Fibroblast of the conjunctiva (primary cell): Measurements from ENCODE around the gene PTPRD.

ENCODE experiments used
- DNase-seq: peaks from one replicate; pipeline ENCODE4 v3.0.0-alpha.2; 2010; ENCODE audit warnings: low read depth

PTPRD gene

DNA sequence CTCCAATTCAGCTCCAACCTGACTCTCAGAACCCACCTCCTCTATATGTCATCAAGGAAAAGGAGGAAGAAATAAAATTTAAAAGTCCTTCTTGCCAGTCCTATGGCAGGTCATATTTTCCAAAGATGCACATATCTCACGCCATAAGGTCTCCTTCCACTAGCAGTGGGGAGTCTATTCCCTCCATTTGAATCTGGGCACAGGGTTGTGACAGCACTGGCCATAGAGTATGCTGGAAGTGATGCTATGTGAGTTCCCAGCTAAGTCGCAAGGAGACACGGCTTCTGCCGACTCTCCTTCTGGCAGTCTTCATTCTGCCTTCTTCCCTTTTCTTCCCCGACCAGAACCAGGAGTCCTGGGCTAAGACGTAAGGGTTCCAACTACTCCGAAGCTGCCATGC, 1929.3 kb downstream of the PTPRD start:
- no peak for DNase-seq

GRCh38 chr9:8680658-8681057, 1932.1 kb downstream of the PTPRD start:
- no peak for DNase-seq

- no peak for DNase-seq
Measured at GRCh38 chr9:8680157-8680556, 1932.6 kb downstream of the PTPRD start.

- no peak for DNase-seq
Measured at GRCh38 chr9:8679371-8679822, 1933.4 kb downstream of the PTPRD start.

GRCh38 chr9:8677741-8678140, 1935.1 kb downstream of the PTPRD start:
- DNase-seq, result no peak

DNA sequence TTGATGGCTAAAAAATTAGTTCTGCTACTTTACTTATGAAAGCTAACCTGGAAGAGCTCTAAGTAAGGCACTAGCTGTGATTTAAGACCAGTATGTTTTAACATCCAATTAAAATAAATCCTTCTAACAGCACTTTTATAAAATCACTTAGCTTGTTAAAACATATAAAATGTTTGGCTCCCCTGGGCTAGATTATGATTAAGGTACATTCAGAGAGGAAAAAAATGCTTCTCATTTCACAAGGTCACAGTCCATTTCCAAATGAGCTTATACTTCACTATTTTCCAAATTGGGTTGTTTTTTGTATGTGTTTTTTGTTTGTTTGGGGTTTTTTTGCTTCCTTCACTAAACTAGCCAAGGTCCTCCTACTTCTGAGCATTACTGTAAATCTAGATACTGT, 1938.3 kb downstream of the PTPRD start:
- DNase-seq, result no peak

DNA sequence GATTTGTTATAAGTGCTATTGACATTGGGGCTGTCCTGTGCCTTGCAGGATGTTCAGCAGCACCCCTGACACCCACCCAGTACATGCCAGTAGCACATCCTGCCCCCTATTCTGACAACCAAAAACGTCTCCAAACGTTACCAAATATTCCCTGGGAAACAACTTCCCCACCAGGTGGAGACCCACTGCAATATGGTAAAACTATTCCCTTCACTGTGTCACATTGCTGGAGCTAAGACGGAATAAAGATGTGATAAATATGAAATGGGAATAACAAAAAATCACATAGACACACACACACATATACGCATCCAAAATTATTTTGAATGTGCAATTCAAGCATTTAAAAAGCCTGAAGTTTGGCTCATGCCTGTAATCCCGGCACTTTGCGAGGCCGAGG, 1939.0 kb downstream of the PTPRD start:
- DNase-seq, result no peak

DNA sequence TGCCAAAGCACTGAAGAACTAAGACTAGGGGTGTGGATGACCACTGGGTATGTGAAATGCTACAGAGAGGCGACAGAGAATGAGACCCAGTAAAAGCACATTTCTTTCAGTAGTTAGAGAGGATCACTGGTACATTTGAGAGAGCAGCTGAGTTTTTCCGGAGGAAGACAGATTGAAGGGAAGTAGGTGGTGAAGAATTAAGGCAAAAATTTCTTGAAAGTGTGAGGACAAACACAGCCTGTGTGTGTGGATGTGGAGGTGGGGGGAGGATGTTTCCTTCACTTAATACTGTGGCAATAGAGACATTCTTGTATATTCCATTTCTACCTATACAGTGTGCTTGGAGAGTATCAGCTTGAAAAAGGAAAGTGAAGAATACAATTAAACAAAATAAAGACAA, 1942.1 kb downstream of the PTPRD start:
- no peak for DNase-seq

DNA sequence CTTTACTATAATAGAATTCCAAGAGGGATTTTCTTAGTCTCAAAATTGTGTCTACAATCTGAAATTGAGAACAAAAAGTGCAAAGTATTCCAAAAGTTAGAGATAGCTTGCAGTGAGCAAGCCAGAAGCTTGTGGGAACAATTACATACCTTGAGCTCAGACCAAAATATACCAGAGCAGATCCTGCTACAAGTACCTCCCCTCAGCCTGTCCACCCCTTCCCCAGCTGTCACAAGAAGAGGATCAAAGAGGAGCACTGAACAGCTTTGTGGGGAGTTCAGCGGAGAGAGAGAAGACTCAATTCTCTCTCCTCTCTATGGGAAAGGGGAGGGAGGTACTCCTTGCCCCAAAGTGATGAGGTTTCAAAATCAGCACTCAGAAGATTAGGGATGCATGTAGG, 1944.1 kb downstream of the PTPRD start:
- no peak for DNase-seq

- no peak for DNase-seq
Measured at GRCh38 chr9:8668231-8668630, 1944.6 kb downstream of the PTPRD start.

- no peak for DNase-seq
Measured at GRCh38 chr9:8666060-8666459, 1946.7 kb downstream of the PTPRD start.

DNA sequence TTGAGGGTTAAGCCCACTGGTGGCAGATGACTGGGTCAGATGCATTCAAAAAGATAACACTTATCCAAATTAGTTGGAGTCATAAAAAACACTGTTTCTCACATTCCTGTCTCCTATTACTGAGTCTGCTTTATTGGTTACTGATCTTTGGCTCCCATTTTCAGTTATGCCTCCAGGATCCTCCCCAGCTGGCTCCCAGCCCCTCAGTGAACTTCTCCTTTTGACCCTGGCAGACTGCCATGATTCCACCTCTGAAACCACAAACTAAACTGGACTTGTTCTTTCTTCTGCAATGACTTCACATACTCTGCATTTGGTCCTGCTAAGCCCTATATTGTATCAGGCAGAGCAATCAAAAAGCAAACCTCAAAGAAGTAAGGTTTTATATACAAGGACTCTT, 1952.4 kb downstream of the PTPRD start:
- DNase-seq, result peak; percentile 49

GRCh38 chr9:8659108-8659507, 1953.7 kb downstream of the PTPRD start:
- DNase-seq, result no peak

DNA sequence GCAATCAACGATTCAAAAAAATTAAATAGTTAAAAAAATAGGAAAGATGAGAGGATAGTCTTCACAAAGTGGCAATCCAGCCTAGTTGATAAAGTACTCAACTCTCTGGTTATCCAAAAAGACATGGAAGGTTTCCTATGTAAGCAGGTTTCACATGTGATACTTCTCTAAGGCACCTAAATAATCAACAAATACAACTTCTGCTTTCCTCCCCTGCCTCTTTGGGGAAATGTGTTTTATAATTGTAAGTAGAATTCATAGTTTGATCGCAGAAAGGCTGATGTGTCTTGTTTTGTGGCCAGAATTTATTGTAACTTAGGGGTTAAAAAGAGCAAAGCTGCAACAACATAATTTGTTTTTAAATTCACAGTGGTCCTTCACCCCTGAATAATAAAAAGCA, 1957.7 kb downstream of the PTPRD start:
- DNase-seq, result no peak

DNA sequence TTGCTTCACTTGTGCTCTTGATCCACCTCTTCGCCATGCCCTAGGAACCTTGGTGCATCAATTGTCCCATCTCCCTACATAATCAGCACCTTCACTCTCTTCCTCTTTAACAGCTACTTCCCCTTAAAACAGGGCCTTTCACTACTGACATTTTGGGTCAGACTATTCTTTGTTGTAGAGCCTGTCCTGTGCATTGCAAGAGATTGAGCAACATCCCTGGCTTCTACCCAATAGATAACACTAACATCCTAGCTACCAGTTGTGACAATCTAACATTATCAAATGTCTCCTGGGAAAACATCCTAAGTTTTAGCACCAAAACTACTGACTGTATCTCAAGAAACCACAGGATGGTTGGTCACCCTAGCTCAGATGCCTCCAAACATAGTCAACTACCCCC, 1958.9 kb downstream of the PTPRD start:
- no peak for DNase-seq

DNA sequence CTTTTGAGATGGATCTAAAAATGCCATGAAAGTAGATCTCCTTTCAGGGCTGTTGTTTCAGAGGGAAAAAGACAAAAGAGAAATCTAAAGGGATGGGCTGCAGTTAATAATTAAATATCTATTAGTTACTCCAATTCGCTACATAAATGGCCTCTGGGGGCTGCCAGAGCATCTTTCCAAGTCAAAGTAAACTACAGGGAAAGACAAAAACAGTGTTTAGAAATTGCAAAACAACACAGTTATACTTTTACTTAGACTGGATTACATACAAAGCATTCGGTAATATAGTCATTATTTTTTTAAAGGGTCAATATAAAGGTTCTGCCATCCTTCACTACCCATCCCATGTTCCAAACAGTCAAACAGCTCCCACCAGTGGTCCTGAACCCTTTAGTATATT, 1959.7 kb downstream of the PTPRD start:
- no peak for DNase-seq

GRCh38 chr9:8652255-8652654, 1960.5 kb downstream of the PTPRD start:
- no peak for DNase-seq

GRCh38 chr9:8651846-8652215, 1961.0 kb downstream of the PTPRD start:
- DNase-seq, result no peak

DNA sequence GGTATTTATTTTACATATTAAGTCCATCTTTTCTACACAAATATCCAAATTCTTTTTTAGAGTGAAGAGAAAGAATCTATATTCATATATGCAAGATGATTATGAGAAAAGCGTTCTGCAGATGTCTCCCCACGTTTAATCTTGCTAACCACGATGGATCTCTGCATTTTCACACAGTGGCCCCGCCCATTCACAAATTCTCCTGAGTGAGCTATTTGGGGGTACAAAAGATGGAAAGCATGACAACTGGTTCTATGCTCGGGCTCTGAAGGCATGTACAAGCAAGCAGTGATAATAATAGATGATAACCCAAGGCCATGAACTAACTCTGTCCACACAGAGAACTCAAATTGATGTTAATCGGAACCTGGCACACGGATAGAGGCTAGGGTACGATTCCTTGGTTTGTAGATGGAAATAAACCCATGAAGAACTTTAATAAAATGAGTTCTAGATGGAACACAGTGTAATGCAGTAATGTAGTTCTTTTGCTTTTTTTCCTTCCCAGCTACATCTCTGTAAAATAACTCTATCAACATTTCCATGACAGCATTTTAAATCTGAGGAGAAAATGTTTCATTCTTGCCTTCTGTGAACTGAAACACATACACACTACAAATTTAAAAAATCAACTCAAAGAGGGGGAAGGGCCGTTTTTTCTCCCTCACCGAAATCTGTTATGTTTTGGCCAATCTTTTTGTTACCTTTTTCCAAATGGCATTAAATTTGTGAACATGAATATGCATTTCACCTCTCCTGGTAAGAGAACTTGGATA, 1961.5 kb downstream of the PTPRD start:
- no peak for DNase-seq

- DNase-seq, result no peak
Measured at GRCh38 chr9:8649807-8650206, 1963.0 kb downstream of the PTPRD start.

DNA sequence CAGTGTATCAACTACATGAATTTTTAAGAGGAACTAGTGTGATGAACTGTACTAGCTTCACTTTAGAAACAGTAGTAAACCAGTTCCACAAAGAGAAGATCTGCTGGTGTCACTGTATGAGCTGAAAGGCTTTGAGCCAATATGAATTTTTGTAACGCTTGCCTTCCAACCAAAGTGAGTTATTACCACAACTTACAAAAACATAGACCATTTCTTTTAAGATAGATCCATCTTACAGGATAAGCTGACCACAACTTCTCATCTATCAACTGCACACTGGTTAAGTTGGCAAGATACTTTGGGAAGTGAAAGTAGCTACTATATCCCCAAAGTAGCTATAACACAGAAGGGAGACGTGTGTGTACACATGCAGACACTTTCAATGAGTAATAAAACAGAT, 1963.6 kb downstream of the PTPRD start:
- no peak for DNase-seq

DNA sequence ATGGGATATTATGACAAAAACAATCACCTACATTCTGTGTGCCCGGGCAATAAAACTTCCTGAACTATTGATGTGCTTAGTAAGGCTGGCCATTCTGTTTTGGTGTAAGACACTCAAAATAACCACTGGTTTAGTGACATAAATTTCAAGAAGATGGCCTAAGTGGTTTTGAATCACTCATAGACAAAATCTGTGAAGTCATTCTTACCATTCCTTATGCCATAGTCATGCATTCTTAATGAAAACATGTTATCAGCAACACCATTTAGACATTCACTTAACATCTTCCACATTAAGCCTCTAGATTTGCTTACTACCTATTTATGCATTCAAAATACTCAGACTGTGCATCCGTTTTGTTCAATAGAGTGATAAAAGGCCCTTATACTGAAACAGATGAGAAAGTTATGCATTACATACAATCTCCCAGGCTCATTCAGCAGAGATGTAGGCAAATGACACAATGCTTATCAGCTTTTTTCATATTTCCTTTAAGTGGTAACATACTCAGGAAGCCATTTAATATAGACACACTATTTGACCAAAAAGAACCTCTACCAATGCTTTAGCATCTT, 1964.4 kb downstream of the PTPRD start:
- DNase-seq, result no peak

- no peak for DNase-seq
Measured at GRCh38 chr9:8647824-8648223, 1965.0 kb downstream of the PTPRD start.

DNA sequence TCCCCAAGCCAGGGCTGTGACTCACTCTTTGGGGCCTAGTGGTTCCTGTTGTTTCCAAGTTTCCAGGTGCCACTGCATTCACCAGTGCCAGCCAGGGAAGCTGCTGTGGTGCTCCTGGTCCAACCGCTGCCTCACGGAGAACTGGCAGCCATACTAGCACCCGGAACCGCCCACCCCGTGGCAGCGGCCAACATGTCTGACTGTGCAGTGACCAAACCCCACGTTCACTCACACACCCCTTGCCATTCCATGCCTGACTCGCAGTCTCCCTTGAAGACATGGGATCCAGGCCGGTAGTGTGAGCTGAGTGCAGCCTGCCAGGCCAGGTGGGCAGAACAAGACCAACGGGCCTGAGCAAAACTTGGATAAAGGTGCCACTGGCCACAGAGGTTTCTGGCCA, 1968.2 kb downstream of the PTPRD start:
- DNase-seq, result no peak
